Pons (tissue), 1 donor: Measurements from ENCODE around the gene CBARP.

ENCODE experiments used
- DNase-seq: peaks from one replicate; pipeline ENCODE4 v3.0.0-alpha.2; 2016; ENCODE audit warnings: low spot score

The CBARP gene

DNA sequence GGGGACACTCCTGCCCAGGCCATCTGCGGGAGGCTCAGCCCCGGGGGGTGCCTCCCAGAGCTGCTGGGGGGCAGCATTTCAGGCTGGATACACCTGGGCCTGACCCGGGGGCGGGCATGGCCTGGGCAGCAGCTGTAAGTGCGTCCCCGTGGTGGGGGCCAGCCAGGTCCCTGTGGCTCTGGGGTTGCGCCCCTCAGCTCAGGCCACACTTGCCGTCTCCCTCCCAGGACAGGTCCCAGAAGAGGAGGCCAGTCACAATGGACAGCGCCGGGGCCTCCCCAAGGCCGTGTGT lies 11.6 kb downstream of the CBARP start:
- DNase-seq, result no peak

DNA sequence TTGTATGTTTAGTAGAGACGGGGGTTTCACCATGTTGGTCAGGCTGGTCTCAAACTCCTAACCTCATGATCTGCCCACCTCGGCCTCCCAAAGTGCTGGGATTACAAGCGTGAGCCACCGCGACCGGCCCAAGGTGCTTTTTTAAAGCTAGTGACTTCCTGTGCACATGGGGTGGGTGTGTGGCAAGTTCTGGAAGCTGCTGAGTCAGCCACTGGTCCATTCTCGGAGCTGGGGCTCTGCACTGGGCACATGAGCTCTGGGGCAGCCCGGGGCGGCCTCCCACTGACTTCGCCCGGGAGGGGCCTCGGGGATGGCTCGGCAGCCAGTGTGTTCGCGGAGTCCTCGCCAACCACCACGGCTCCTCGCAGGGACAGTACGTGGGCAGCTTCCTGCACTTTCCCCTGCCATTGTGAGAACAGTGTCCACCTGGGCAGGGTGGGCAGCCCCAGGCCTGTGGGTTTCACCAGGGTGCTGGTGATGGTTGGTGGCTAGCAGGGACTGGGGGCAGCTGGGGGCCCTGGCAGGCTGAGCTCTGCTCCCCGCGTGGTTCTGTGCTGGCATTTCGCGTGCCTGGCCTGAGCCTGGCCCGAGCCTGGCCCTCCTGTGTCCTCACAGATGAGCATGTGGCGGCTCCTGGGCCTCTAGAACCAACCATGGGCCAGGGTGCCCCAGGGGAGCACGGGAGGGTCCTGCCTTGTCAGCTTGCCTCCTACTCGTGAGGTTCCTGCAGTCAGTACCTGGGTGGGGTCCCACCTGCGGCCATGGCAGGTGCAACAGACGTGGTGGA lies 12.2 kb downstream of the CBARP start:
- DNase-seq, result no peak

DNA sequence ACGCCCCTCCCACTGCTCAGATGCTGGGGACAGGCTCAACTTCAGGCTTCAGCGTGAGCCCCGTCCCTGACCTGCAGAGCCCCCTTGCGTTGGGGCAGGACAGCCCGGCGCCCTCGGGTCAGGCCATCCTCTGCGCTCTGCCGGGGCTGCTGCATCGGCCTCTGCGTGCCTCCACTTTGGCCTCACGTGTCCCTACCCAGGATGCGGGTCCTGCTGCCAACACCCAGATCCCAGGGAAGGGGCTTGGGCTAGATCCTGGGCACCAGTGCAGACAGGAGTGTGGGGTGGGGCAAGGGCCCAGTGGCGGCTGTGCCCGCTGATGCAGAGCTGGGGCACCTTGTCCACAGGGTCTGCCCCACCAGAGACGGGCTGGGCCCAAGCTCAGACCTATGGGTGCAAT lies 13.0 kb downstream of the CBARP start:
- DNase-seq, result no peak

DNA sequence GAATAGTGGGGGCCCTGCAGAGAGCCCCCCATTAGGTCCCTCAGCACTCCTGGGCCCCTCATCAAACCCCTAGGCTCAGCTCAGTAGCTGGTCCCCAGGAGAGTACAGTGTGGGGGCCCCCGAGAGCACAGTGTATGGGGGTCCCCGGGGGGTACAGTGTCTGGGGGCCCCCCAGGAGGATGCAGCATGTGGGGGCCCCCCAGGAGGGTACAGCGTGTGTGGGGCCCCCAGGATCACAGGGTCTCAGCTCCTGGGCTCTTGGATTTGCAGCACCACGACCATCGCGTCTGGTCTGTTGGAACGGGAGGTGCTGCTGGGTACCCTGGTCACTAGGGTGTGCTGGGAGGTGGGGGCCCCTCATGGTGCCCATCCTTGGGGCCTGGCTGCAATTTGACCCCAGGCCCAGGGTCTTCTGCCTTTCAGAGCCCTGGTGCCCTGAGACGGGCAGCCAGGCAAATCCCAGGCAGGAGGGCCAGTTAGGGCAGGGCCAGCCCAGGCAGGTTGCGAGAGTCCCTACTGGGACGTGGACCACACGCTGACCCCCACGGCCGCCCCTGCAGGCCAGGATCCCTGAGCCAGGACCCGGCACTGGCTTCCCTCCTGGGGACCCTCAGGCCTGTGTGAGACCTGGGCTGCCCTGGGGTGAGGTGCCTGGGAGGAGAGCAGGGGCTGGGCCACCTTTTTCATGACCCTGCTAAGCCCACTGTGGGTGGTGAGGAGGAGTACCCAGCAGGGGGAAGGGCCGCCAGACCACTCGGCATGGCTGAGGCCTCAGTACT lies 13.6 kb downstream of the CBARP start:
- no peak for DNase-seq

DNA sequence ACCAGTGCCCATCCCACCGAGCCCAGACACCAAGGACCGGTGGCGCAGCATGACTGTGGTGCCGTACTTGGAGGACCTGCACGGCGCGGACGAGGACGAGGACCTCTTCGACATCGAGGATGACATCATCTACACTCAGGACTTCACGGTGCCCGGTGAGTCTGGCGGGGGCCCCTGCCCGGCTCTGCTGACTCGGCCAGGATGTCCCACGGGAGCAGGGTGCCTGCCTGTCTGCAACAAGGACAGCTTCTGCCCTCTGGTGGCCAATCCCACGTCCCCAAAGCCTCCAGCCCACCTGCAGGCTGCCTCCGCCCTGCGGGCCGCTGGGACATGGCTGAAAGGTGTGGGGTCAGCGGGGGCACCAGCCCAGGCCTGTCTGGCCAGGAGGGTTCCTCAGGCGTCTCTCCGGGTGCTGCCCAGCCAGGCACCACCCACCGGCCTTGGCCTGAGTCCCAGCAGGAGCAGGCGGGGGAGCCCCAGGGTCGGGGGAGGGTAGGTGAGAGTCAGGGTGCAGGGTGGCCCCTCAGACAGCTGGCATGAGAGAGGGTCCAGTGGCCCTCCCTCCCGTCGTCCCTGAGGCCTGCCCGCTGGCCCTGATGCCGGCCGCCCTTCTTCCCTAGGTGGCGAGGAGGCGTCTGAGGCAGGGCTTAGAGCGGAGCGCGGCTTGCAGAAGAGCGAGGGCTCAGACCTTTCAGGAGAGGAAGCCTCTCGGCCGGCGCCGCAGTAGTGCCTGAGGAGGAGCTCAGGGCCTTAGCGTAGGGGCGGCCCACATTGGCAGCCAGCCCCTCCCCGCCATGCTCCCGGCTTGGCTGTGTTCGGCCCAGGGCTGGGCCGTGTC lies 14.6 kb downstream of the CBARP start:
- DNase-seq, result no peak

DNA sequence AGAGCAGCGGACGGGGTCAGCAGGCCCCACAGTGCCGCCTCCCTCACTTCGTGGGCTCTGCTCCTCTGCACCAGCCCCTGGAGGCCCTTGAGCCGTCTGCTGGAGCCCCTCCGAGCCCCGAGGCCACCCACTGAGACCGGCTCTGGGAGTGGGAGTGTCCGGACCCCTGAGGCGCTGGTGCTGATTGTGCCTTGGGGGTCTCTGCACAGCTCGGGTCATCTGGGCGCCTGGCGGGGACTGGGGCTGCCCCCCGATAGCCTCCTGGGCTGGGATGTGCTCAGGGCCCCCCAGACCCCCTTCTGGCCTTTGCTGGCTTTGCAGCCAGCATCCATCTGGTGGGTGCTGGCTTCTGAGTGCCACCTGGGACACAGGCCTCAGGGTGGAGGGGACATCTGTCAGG lies 15.4 kb downstream of the CBARP start:
- DNase-seq, result no peak

DNA sequence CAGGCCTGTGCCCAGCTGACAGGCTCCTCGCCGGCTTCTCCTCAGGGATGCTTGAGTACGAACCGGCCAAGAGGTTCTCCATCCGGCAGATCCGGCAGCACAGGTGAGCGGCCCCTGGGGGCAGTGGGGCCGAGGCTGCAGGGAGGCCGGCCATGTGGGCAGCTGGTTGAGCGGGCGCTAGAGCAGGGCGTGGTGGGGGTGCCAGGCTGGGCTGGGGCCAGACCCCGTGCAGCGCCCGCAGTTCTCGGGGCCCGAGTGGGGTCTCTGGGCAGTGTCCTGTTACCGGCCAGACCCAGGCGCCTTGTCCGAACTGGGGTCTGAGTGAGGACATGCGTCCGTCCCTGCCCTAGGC lies 15.9 kb downstream of the CBARP start:
- DNase-seq, result no peak

DNA sequence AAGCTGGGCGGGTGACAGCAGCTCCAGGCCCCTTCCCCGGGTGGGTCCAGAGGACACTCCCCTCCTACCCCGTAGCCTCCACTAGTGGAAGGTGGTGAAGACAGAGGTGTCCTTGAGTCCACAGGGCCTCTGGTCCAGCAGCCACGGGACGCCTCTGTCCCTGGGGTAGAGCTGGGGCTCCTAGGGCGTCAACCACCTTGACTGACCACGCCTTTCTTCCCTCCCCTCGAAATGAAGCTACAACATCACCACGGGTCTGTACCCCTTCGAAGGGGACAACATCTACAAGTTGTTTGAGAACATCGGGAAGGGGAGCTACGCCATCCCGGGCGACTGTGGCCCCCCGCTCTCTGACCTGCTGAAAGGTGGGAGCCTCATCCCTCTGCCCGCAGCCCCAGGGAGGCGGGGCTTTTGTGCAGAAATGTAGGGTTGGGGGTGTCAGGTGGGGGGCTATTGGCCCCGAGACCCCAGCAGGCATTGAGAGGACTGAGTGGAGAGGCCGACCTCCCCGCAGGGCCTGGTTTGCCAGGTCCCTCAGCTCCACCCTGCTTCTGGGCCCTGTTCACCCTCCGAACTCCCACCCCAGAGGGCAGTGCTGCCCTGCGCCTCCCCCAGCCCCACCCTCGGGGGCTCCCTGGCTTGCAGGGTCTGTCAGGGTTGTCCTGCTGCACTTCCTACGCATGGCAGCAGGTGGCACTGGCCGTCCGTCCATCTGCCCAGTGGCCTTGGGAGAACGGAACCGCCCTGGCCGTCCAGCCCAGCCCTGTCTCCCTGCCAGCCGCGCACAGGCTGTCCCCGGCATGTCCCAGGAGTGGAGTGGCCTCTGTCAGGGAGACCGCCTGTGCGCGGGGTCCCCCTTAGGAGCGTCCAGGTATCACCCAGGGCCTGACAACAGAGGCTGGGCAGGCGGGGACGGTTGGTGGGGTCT lies 16.6 kb downstream of the CBARP start:
- DNase-seq, result no peak

DNA sequence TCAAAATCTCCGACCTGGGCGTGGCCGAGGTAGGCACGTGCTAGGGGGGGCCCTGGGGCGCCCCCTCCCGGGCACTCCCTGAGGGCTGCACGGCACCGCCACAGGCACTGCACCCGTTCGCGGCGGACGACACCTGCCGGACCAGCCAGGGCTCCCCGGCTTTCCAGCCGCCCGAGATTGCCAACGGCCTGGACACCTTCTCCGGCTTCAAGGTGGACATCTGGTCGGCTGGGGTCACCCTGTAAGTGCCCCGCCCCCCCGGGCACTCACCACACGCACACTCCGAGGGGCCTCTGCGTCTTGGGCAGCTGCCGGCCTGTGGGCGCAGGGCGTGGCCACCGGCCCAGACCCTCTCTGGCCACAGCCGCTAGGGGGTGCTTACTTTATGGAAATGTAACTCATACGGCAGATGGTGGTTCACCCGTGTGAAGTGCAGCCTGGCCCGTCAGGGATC lies 17.3 kb downstream of the CBARP start:
- no peak for DNase-seq

DNA sequence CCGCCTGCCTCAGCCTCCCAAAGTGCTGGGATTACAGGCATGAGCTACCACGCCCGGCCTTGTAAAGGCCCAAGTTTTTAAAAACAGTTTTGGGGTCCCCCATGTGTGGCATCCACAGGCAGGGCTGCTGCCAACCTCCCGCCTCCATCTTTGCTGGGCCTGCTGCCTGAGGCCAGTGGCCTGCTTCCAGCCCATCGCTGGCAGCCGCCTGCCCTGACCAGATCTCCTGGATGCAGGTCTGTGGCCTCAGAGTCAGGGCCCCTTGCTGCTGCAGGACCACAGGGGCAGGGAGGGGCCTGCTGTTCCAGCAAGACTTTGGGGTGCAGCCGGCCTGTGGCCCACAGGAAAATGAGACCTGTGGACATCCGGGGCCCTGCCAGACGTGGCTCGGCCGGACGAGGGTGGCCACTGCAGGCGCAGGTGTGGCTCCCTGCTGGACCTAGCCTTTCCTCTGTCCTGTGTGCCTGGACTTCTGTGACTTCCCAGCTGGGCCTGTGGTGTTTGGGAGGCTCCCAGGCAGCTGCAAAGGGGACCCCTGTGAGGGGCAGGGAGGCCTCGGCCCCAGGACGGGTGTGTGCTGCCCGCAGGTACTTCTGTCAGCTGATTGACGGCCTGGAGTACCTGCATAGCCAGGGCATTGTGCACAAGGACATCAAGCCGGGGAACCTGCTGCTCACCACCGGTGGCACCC lies 17.9 kb downstream of the CBARP start:
- no peak for DNase-seq

DNA sequence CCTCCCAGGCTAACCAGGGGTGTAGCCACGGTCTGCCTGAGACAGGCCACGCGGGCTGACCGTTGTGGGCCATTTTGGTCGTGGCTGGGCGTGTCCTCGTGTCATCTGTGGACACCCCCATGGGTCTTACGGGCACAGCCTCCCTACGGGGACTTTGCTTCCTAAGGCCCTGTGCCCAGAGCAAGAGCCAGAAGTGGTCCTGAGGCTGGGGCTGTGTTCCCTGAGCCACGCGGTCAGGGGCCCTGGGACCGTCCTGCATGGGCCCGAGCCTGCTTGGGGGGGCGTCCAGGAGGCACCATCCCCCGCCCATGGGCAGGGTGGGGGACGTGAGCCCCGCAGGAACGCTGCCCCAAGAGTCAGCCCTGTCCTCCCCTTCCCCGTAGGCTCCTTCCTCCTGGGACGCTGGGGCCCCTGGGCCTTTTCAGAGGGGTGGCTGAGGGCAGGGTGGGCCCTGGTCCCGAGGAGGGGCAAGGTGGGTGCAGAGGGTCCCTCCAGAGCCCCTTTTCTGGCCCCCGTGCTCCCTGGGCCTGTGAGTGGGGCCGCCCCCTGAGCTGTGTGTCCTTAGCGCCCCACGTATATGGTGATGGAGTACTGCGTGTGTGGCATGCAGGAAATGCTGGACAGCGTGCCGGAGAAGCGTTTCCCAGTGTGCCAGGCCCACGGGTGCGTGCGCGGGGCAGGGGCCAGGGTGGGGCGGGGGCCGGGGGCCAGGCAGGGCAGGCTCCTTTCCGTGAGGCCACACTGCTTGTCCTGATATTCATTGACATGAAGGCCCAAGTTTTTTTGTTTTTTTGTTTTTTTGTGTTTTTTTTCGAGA lies 18.8 kb downstream of the CBARP start:
- DNase-seq, result no peak

DNA sequence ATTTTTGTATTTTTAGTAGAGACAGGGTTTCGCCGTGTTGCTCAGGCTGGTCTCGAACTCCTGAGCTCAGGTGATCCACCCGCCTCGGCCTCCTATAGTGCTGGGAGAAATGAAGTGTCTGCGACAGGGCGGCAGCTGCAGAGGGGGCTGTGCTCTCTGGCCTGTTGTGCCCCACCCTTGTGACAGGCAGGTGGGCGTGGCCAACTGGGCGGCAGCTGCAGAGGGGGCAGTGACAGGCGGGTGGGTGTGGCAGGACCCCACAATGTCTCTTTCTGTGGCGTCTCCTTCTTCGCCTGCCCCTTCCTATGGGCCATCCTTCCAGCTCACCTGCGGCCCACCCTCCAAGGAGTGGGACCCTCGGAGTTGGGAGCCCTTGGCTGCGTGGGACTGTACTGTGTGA lies 20.4 kb downstream of the CBARP start:
- no peak for DNase-seq

DNA sequence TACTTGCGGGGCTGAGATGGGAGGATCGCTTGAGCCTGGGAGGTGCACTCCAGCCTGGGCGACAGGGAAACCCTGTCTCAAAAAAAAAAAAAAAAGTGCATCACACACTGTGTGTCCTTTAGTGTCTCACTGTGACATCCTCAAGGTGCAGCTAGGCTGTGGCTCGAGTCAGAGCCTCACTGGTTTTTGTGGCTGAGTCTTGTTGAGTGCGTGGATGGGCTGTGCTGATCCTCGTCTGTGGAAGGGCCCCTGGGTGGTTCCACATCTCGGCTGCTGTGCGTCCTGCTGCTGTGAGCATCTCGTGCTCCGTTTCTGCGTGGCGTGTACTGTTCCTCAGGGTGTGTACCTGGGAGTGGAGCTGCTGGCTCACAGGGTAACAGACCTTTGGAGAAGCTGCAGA lies 21.0 kb downstream of the CBARP start:
- DNase-seq, result no peak

DNA sequence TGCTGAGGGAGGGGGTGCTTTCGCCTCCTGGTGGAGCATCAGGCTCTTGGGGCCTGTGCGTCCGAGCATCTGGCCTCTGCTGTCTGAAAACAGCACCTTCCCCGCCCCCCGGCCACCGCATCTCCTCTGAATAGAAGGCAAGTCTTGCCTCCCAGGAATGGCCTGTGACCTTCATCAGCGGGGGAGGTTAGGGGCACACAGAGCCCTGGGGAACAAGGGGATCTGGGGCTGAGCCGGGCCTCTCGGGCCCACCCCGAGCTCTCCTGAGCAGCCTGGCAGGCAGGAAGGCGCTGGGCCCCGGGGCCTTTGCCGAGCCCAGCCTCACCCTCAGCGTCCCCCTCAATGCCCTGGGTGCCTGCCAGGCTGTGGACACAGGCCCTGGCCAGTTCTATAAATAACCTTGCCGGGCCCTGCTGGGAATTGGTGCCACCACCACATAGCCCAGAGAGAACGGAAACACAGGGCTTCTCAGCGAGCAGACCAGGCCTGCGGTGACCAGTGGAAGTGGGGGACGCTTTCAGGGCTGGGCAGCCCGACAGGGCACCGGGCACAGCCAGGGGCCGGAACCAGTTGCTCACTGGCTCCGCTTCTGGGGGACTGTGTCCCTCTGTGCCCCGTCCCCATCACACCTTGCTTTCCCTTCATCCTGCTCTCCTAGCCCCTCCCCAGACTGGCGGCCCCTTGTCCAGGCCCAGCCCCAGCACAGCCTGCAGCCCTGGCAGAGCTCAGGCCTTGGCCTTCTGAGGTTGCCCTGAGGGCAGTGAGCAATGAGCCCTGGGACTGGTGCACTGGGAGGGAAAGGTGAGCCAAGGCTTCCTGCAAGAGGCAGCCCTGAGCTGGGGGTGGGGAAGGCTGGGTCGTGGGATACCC lies 22.7 kb downstream of the CBARP start:
- DNase-seq, result peak; percentile 61

DNA sequence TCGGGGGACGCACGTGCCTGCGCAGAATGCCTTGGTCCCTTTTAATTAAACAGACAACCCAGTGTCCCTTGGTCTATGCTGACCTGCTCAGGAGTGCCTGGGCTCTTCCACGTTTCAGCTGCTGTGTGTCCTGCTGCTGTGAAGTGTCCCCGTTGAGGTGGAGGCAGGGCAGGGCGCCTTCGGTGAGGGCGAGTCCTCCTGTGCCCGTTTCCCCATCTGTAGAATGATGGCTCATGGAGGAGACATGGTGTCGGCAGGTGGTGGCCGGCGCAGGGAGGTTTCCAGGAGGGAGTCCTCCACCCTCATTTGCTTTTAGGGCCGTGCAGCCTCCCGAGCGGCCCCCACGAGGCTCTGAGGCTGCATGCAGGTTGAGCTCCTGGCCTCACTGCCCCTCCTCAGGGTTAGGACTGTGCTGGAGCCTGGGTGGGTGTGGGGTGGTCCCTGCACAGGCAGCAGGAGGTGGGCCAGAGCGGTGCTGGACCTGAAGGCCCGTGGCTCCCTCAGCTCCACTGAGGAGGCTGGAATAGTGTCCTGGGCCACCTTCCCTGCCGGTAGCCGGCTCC lies 23.4 kb downstream of the CBARP start:
- DNase-seq, result no peak

DNA sequence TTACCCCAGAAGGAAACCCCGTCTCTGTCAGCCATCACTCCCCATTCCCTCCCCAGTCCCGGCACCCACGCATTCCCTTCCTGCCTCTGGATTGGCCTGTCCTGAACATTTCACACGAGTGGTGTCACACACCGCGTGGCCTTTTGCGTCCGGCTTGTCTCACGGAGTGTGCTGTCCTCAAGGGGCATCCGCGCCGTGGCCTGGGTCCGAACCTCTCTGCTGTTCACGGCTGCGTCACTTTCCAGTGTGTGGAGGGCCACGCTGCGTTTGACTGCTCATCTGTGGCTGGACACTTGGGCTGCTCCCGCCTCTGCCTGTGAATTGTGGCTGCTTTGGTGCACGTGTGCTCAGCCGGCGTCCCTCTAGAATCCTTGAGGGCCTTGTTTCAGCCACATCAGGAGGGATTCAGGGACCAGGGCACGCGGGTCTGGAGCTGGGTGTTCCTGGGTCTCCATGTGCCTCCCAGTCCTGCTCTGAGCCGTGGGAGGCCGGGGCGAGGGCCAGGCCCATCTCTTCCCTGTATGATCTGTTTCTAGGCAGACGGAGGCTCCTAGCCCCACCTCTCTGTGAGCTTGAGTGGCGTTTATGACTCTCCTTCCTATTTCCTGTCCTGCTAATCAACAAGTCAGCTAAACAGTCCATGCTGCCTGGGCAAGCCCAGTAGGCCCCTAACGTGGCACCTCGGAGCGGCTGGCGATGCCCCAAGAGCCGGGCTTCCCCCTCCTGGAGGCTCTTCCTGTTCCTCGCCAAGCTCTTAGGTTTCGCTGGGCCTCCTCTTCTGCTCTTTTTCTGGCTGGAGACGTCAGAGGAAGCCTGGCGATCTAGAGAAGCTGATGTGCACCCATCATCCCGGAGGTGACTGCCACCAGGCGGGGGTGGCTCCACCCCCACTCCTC lies 24.2 kb downstream of the CBARP start:
- peak; percentile 72 for DNase-seq

DNA sequence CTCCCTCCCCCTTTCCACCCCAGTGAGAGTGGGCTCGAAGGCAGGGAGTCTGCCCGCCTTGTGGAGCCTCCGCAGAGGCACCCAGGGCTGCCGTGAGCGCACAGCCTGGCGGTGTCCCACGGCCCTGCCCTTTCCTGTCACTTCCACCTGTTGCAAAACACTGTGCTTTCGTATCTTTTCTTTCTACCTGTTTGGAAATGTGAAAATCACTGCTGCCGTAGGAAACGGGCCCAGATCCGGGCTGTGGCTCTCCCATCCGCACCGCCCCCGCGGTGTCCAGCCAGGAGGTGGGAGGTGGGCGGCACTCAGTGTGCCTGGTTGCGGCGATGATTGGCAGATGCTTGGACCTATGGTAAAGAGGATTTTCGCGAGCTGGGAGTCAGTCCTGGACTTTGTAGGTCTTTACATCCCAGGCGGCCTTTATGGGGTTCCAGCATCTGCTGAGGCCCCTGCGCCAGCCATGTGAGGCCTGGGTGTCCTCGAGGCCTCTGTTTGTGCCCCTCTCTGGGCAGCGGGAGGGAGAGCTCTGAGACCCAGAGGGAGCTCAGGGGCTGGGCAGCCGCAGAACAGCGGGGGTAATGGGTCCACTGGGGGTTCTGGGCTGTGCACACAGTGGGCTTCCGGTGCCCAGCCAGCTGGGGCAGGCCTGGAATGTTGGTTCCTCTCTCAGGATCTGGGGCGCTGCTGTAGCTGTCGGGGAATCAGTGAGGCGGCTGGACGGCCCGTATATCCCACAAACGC lies 26.1 kb downstream of the CBARP start:
- no peak for DNase-seq
